Measurements from ENCODE around the gene BEGAIN.

BEGAIN gene

GRCh38 chr14:100548295-100548655, 38.9 kb downstream of the BEGAIN start:
- no peak for DNase-seq

- DNase-seq, result peak; percentile 52
Observed at GRCh38 chr14:100547633-100548294, 39.5 kb downstream of the BEGAIN start.

- no peak for DNase-seq
Observed at GRCh38 chr14:100546051-100546443, 41.2 kb downstream of the BEGAIN start.

GRCh38 chr14:100545359-100545758, 41.9 kb downstream of the BEGAIN start:
- no peak for DNase-seq

- DNase-seq, result no peak
Observed at GRCh38 chr14:100544506-100545141, 42.6 kb downstream of the BEGAIN start.

- DNase-seq, result no peak
Observed at GRCh38 chr14:100543471-100544455, 43.5 kb downstream of the BEGAIN start.

- no peak for DNase-seq
Observed at GRCh38 chr14:100542619-100543205, 44.5 kb downstream of the BEGAIN start.

- no peak for DNase-seq
Observed at GRCh38 chr14:100541621-100542560, 45.3 kb downstream of the BEGAIN start.

- no peak for DNase-seq
Observed at GRCh38 chr14:100540926-100541620, 46.1 kb downstream of the BEGAIN start.

GRCh38 chr14:100540141-100540925, 46.9 kb downstream of the BEGAIN start:
- DNase-seq, result no peak

GRCh38 chr14:100539766-100540140, 47.5 kb downstream of the BEGAIN start:
- no peak for DNase-seq

- no peak for DNase-seq
Observed at GRCh38 chr14:100539003-100539660, 48.1 kb downstream of the BEGAIN start.

- no peak for DNase-seq
Observed at GRCh38 chr14:100538351-100539002, 48.7 kb downstream of the BEGAIN start.

GRCh38 chr14:100537446-100538350, 49.5 kb downstream of the BEGAIN start:
- no peak for DNase-seq

- DNase-seq, result no peak
Observed at GRCh38 chr14:100536721-100537445, 50.3 kb downstream of the BEGAIN start.

- no peak for DNase-seq
Observed at GRCh38 chr14:100536121-100536510, 51.1 kb downstream of the BEGAIN start.

GRCh38 chr14:100535287-100536120, 51.7 kb downstream of the BEGAIN start:
- DNase-seq, result no peak

All from CD4-positive, alpha-beta T cell treated with Interleukin-17A for 1 hour (primary cell).